Neutrophil (primary cell): ENCODE data around the gene GRIP2.
A peak's percentile ranks its signal among the peaks of the same experiment; 100 is the strongest.

Experiments
- H3K27ac ChIP-seq: fragments of 200-600 bp; sonication (generic); 2 replicates; pipeline ENCODE4 v1.5.1; 2016; ENCODE audit warnings: mild to moderate bottlenecking, moderate library complexity
- H3K27me3 ChIP-seq: fragments of 200-600 bp; sonication (generic); 2 replicates; pipeline ENCODE4 v1.6.0; 2016; ENCODE audit warnings: mild to moderate bottlenecking
- H3K36me3 ChIP-seq: fragments of 200-600 bp; sonication (generic); 2 replicates; pipeline ENCODE4 v1.5.1; 2017
- H3K4me1 ChIP-seq, 2 experiments: fragments of 200-600 bp in 1 of 2; sonication (generic) in 1 of 2; 1 replicate in 1 of 2; 2 replicates in 1 of 2; pipeline versions ENCODE4 v1.5.1 to v1.6.1; 2013 to 2016; ENCODE audit warnings: low read depth in 1 of 2, low read length in 1 of 2, mild to moderate bottlenecking in 1 of 2, moderate library complexity in 1 of 2; ENCODE audit not compliant: control insufficient read depth in 1 of 2, insufficient read depth in 1 of 2
- H3K4me3 ChIP-seq, 2 experiments: fragments of 200-600 bp in 1 of 2; sonication (generic) in 1 of 2; 1 replicate in 1 of 2; 2 replicates in 1 of 2; pipeline ENCODE4 v1.5.1; 2013 to 2016; ENCODE audit warnings: low read depth in 1 of 2, low read length in 1 of 2, mild to moderate bottlenecking in 1 of 2, moderate library complexity in 1 of 2
- H3K9me3 ChIP-seq: fragments of 200-600 bp; sonication (generic); 2 replicates; pipeline ENCODE4 v1.5.1; 2016
- TF ChIP-seq, protein P1 (sequence below): fragments of 200-600 bp; sonication (generic); IDR thresholded peaks from 2 replicates; pipeline ENCODE4 v1.5.1; 2016; ENCODE audit warnings: antibody characterized with exemption

The GRIP2 gene

DNA sequence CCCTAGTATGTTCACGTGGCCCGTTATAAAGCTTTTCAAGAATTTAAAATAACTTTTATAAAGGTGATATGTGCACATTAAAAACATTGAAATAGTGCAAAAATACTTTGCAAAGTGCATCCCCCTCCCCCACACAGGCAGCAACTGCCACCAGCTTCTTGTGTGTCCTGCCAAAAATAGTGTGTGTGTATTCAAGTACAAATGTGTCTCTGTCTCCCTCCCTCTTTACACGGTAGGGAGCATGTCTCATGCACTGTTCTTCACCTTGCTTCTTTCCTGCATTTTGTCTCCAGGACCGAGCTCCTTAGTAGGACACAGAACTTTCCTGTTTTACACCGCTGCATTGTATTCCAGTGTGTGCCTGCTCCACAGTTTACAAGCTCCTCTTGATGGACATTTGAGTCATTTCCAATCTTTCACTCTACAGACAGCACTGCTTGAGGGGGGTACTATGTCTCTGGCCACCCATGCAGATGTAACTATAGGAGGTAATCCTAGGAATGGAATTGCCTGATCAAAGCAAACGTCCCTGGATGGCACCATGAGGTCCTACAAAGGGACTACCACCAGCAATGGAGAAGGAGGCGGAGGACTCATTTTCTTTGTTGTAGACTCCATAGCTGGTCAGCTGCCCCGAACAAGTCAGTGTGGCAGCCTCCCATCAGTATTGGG, 85.4 kb downstream of the GRIP2 start:
- Histone ChIP-seq H3K27me3 (no peaks in the 10 kb centered on the region), H3K4me3 (no peak overlapping the region), H3K4me1 (peaks cover 11 to 19% of the 10 kb centered on the region in 2 experiments), H3K9me3 (no peaks in the 10 kb centered on the region), H3K36me3 (peaks cover 100% of the 10 kb centered on the region), H3K27ac (peak overlapping the region; percentile 83)
- TF ChIP-seq, protein P1, sequence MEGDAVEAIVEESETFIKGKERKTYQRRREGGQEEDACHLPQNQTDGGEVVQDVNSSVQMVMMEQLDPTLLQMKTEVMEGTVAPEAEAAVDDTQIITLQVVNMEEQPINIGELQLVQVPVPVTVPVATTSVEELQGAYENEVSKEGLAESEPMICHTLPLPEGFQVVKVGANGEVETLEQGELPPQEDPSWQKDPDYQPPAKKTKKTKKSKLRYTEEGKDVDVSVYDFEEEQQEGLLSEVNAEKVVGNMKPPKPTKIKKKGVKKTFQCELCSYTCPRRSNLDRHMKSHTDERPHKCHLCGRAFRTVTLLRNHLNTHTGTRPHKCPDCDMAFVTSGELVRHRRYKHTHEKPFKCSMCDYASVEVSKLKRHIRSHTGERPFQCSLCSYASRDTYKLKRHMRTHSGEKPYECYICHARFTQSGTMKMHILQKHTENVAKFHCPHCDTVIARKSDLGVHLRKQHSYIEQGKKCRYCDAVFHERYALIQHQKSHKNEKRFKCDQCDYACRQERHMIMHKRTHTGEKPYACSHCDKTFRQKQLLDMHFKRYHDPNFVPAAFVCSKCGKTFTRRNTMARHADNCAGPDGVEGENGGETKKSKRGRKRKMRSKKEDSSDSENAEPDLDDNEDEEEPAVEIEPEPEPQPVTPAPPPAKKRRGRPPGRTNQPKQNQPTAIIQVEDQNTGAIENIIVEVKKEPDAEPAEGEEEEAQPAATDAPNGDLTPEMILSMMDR: no peak

DNA sequence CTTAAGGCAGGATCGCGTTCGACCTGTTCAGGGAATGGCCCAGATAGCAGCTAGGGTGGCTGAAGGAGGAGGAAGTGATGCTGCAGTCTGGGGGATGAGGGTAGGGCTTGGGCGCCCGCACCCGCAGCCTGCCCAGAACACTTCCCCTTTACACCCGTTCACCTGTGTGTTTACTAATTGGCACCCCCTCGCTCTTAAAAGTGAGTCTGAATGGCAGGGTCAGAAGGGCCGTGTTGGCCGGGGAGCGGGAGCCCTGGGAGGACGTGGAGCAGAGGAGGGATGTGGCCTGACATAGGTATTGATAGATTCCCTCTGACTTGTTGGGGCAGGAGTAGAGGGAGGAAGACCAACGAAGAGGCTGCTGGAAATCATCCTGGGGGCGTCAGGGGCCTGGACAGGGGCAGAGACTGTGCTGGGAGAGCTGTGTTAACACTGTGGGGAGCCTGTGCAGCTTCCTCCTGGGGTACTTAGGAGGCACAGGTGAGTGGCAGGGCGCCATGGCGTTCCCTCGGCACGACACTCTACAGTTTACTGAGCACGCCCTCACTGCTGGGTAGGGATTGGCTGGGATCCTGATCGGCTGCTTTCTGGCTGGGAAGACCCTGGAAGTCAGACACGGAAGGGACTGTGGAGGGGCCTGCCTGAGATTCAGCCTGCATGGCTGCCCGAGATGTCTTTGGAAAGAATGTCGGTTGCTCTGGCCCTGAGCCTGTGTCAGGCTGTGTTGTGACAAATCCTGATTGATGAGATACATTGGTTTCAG, 86.1 kb downstream of the GRIP2 start:
- Histone ChIP-seq H3K27me3 (no peaks in the 10 kb centered on the region), H3K27ac (peak overlapping the region; percentile 83), H3K4me3 (peak overlapping the region in 1 of 2 experiments; percentile 2), H3K4me1 (peaks cover 11 to 19% of the 10 kb centered on the region in 2 experiments), H3K36me3 (peaks cover 100% of the 10 kb centered on the region), H3K9me3 (no peaks in the 10 kb centered on the region)
- TF ChIP-seq, protein P1: no peak

DNA sequence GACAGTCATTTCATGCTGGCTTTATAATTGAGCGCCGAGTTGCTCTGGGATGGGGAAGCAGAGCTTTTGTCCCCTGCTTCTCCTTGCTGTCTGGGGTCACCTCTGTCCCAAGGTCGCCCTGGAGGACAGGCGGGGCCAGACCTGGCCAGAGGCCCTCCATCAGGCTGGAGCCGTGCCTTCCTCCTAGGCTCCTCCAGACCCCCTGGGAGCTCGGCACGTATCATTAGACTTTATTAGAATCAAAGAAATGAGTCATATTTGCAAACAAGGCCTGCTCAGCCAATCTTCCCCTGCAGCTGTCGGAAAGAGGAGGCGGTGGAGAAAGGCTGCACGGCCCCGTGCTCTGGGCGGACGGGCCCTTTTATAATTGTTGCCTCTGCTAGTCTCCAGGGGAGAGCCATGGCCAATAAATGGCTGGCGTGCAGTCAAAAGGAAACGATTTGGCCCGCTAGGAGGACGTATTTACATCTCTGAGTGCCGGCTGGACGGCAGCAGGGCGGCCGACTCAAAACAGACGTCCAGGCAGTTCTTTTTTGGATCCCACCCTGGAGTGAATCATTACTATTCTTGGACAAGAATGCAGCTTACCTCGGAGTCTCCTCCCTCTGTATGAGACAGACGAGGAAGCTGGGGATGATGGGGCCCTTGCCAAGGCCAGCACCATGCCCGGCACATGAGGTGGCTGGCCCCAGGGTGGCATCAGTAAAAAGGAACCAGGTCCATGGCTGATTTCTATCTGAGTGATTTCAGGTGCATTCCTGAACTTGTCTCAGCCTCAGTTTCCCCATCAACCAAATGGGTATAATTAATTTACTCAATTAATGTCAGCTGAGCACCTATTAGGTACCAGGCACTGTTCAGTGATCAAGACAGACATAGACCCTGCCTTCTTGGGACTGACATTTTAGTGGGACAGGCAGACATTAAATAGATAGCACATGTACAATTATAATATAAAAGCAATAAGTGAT, 87.1 kb downstream of the GRIP2 start:
- peak overlapping the region; percentile 83 for H3K27ac ChIP-seq
- TF ChIP-seq, protein P1: no peak
- peak overlapping the region in 1 of 2 experiments; percentile 2 for H3K4me3 ChIP-seq

DNA sequence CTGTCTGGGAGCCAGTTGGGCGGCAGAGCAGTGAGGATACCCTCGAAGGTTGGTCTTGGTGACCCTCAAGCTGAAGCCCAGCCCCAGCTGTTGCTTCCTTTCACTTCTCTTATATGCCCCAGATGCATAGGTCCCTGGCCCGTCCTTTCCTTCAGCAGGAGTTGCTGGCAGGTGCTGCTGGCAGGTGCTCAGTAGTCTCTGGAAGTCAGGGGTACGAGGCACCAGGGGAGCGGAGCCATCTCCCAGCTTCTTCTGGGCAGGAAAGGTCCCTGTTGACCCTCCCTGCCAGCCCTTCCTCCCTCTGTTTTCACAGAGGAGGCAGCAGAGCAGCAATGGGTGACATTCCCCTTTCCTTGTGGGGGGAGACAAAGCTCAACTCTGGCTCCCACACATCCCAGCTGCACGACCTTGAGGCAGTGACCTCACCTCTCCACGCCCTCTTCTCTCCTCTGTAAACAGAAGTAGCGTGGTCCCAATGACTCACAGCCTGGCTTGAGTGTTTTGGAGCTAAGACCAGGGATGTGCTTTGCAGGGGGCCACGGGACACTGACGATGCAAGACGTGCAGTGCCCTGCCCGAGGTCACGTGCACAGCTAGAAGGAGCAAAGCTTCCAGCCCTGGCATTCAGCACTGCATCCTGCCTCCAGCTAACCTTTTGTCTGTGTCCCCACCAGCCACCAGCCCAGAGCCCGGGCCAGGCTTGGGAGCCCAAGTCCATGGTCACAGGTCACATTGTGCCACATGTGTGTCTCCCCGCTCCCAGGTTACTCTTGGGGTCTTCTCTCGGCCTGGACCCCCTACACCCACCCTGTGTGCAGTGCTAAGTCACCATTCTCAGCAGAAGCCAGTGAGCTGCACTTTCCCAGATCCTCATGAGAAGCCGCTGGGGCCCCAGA, 88.0 kb downstream of the GRIP2 start:
- Histone ChIP-seq H3K9me3 (no peaks in the 10 kb centered on the region), H3K4me1 (peaks cover 11 to 19% of the 10 kb centered on the region in 2 experiments), H3K4me3 (no peak overlapping the region), H3K36me3 (peaks cover 100% of the 10 kb centered on the region), H3K27me3 (no peaks in the 10 kb centered on the region), H3K27ac (peak overlapping the region; percentile 83)
- TF ChIP-seq, protein P1: no peak

More for the DNA sequence above, 87.1 kb downstream of the GRIP2 start:
- Histone ChIP-seq H3K9me3 (no peaks in the 10 kb centered on the region), H3K4me1 (peaks cover 11 to 19% of the 10 kb centered on the region in 2 experiments), H3K27me3 (no peaks in the 10 kb centered on the region), H3K36me3 (peaks cover 100% of the 10 kb centered on the region)
